GM23248 (cell line): ENCODE measurements around the gene USP2. TPM values are rescaled to one million over a fixed set of nuclear protein-coding genes. Genes with fewer than 3 reads are reported as not detected.
A peak's percentile ranks its signal among the peaks of the same experiment; 100 is the strongest.

ENCODE experiments used
- DNase-seq: peaks from one replicate; pipeline ENCODE4 v3.0.0-alpha.2; 2015
- H2AFZ ChIP-seq: fragments of 200-600 bp; sonication (generic); 2 replicates; pipeline ENCODE4 v1.6.1; 2016; ENCODE audit warnings: antibody characterized with exemption
- H3F3A ChIP-seq: fragments of 200-600 bp; sonication (generic); 2 replicates; pipeline ENCODE4 v1.6.1; 2016; ENCODE audit warnings: mild to moderate bottlenecking, antibody characterized with exemption, mixed run types; ENCODE audit not compliant: insufficient read depth
- H3K27ac ChIP-seq: fragments of 200-600 bp; sonication (generic); 2 replicates; pipeline ENCODE4 v1.5.1; 2016; ENCODE audit warnings: mild to moderate bottlenecking
- H3K27me3 ChIP-seq: fragments of 200-600 bp; sonication (generic); replicated peaks from 2 replicates; pipeline ENCODE4 v1.6.1; 2016; ENCODE audit warnings: mild to moderate bottlenecking; ENCODE audit not compliant: insufficient read depth
- H3K36me3 ChIP-seq: fragments of 200-600 bp; sonication (generic); 2 replicates; pipeline ENCODE4 v1.6.1; 2016; ENCODE audit warnings: low read depth, mild to moderate bottlenecking
- H3K4me1 ChIP-seq: fragments of 200-600 bp; sonication (generic); 2 replicates; pipeline ENCODE4 v1.6.1; 2016; ENCODE audit warnings: mild to moderate bottlenecking; ENCODE audit not compliant: insufficient read depth
- H3K4me2 ChIP-seq: fragments of 200-600 bp; sonication (generic); one replicate; pipeline ENCODE4 v1.6.1; 2016; ENCODE audit warnings: mild to moderate bottlenecking; ENCODE audit not compliant: unreplicated experiment
- H3K4me3 ChIP-seq: fragments of 200-600 bp; sonication (generic); 2 replicates; pipeline ENCODE4 v1.5.1; 2016; ENCODE audit warnings: mild to moderate bottlenecking
- H3K79me2 ChIP-seq: fragments of 200-600 bp; sonication (generic); 2 replicates; pipeline ENCODE4 v1.6.1; 2016; ENCODE audit warnings: mild to moderate bottlenecking; ENCODE audit not compliant: insufficient read depth
- H3K9ac ChIP-seq: fragments of 200-600 bp; sonication (generic); 2 replicates; pipeline ENCODE4 v1.6.1; 2016; ENCODE audit warnings: mild to moderate bottlenecking
- H3K9me2 ChIP-seq: fragments of 200-600 bp; sonication (generic); 2 replicates; pipeline ENCODE4 v1.6.1; 2016; ENCODE audit warnings: mixed run types, mild to moderate bottlenecking, moderate library complexity; ENCODE audit not compliant: insufficient read depth
- H3K9me3 ChIP-seq: fragments of 200-600 bp; sonication (generic); one replicate; pipeline ENCODE4 v1.6.1; 2017; ENCODE audit warnings: low read depth
- H4K20me1 ChIP-seq: fragments of 200-600 bp; sonication (generic); 2 replicates; pipeline ENCODE4 v1.6.0; 2016; ENCODE audit not compliant: insufficient read depth
- EZH2 ChIP-seq: fragments of 200-600 bp; sonication (generic); IDR thresholded peaks from 2 replicates; pipeline ENCODE4 v1.6.1; 2018; ENCODE audit warnings: antibody characterized with exemption, mild to moderate bottlenecking; ENCODE audit not compliant: insufficient read depth, poor library complexity, severe bottlenecking
- EZH2phosphoT487 ChIP-seq: fragments of 200-600 bp; sonication (generic); IDR thresholded peaks from 2 replicates; pipeline ENCODE4 v1.6.1; 2018; ENCODE audit warnings: antibody characterized with exemption, moderate library complexity, mild to moderate bottlenecking, low read depth; ENCODE audit not compliant: insufficient read depth
- WGBS, 2 experiments: methylation state at CpG; one replicate each; pipeline ENCODE4 v1.1.6; 2015 to 2017; ENCODE audit warnings: low lambda C conversion rate in 2 of 2, low coverage in 1 of 2; ENCODE audit errors: missing lambda C conversion rate in 2 of 2; 5-methylcytosine and 5-hydroxymethylcytosine counted together
- in situ Hi-C: fragments of 300-500 bp; cut with MboI; formaldehyde crosslinking; loops from 2 replicates; pipeline ENCODE4 v1.15.0; 2020
- polyA plus RNA-seq: library from polyadenylated mRNA; unstranded; fragments of >200 nt; fragmentation: Nextera tagmentation; extraction: Ambion mirVana; gene quantifications from 2 replicates; pipeline ENCODE4 v1.2.1, GENCODE V29; 2016
- total RNA-seq: library from RNA; depleted of rRNA; stranded (reverse); fragments of >200 nt; shearing (Covaris generic); gene quantifications from 2 replicates; pipeline ENCODE4 v1.2.3, GENCODE V29; 2014

USP2 gene
- total and polyA plus RNA-seq, 2 experiments from 2014 or later, result 0.33 TPM; not detected in 1

- Histone ChIP-seq H3K9ac (no peak overlapping the region), H3K27me3 (peaks cover 6% of the 10 kb centered on the region; the same call in 1 of the 2 replicates), H2AFZ (no peak overlapping the region), H3K9me2 (no peaks in the 10 kb centered on the region), H4K20me1 (no peaks in the 10 kb centered on the region), H3K4me1 (peaks cover 18% of the 10 kb centered on the region), H3K4me3 (no peak overlapping the region), H3K36me3 (no peaks in the 10 kb centered on the region), H3K4me2 (no peak overlapping the region), H3K79me2 (no peaks in the 10 kb centered on the region), H3K9me3 (no peaks in the 10 kb centered on the region), H3F3A (peaks cover 12% of the 10 kb centered on the region), H3K27ac (no peak overlapping the region)
- WGBS, 2 experiments, result 85% methylated on average over 11 of the region's 11 CpGs
- in situ Hi-C loops, result no loop called here
- DNase-seq, result no peak
- TF ChIP-seq EZH2phosphoT487 (no peak), EZH2 (no peak)
These were observed 14.5 kb downstream of the USP2 start for GRCh38 chr11:119366690-119367620.

DNA sequence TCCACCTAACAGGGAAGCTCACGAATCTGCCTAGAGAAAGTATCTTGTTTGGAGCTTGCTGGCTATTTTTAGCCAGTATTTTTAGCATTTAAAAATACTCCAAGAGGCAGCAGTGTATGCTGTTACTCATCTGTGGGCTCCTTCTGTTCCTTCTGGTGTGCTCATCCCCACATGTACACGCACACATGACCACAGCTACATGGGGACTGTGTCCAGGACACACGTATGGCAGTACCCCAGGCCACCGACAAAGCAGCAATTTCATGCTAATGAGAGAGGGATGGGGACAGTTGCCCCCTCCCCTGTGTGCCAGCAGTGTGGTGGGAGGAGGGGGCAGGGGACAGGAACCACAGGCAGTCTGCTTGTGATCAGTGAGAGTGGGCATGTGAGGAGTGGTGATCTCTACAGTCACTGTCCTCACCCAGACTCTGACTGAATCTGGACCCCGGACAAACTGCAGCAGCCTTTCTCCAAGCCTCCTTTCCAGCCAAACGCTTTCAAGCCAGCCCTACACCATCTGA, 16.4 kb downstream of the USP2 start:
- H3K9ac ChIP-seq, result no peak overlapping the region
- H3K36me3 ChIP-seq, result no peaks in the 10 kb centered on the region
- TF ChIP-seq EZH2phosphoT487 (no peak), EZH2 (no peak)
- no peaks in the 10 kb centered on the region for H3K9me2 ChIP-seq
- peaks cover 32% of the 10 kb centered on the region for H3K4me1 ChIP-seq
- in situ Hi-C loops, result no loop called here
- no peaks in the 10 kb centered on the region for H3K9me3 ChIP-seq
- peaks cover 6% of the 10 kb centered on the region; the same call in 1 of the 2 replicates for H3K27me3 ChIP-seq
- 37 to 42% methylated on average over 6 of the region's 6 CpGs for WGBS, 2 experiments
- no peak overlapping the region for H2AFZ ChIP-seq
- no peaks in the 10 kb centered on the region for H4K20me1 ChIP-seq
- no peaks in the 10 kb centered on the region for H3K79me2 ChIP-seq
- H3K4me3 ChIP-seq, result no peak overlapping the region
- no peak overlapping the region for H3K27ac ChIP-seq
- DNase-seq, result peak; percentile 76
- H3K4me2 ChIP-seq, result peak overlapping the region; percentile 30
- H3F3A ChIP-seq, result peaks cover 26% of the 10 kb centered on the region

GRCh38 chr11:119363851-119364590, 17.5 kb downstream of the USP2 start:
- Histone ChIP-seq H2AFZ (peak overlapping the region; percentile 64; the same call in 1 of the 2 replicates), H4K20me1 (no peaks in the 10 kb centered on the region), H3K9me2 (no peaks in the 10 kb centered on the region), H3K79me2 (no peaks in the 10 kb centered on the region), H3K27me3 (peaks cover 6% of the 10 kb centered on the region; the same call in 1 of the 2 replicates), H3K36me3 (no peaks in the 10 kb centered on the region), H3F3A (peaks cover 26% of the 10 kb centered on the region), H3K27ac (no peak overlapping the region), H3K4me1 (peaks cover 32% of the 10 kb centered on the region), H3K9ac (no peak overlapping the region), H3K4me3 (peak overlapping the region; percentile 45), H3K4me2 (peak overlapping the region; percentile 65), H3K9me3 (no peaks in the 10 kb centered on the region)
- DNase-seq, result peak; percentile 73
- in situ Hi-C loops, result no loop called here
- 12 to 17% methylated on average over 14 to 56 of the region's 88 CpGs for WGBS, 2 experiments
- TF ChIP-seq EZH2, result no peak
- no peak for TF ChIP-seq EZH2phosphoT487
